Fibroblast of upper back skin (primary cell): ENCODE results near the gene MTA1.

Experiments
- DNase-seq: peaks from one replicate; pipeline ENCODE4 v3.0.0-alpha.2; 2013

MTA1 gene

DNA sequence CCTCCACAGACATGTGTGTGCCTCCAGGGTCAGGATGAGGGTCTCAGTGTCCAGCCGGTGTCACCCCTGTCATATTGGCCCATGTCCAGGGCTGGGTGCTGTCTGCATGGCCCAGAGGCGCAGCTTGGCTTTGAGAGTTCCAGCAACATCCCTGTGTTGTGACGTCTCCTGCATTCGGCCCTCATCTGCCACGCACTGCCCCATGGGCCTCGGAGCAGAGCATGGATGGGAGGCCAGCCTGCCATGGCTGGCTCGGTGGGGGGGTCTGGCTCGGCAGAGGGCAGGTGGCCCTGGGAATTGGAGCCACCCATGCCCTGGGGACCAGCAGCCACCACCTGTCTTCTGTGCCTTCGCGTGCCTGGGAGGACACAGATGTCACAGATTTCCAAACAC lies 32.1 kb upstream of the MTA1 start:
- DNase-seq: no peak

DNA sequence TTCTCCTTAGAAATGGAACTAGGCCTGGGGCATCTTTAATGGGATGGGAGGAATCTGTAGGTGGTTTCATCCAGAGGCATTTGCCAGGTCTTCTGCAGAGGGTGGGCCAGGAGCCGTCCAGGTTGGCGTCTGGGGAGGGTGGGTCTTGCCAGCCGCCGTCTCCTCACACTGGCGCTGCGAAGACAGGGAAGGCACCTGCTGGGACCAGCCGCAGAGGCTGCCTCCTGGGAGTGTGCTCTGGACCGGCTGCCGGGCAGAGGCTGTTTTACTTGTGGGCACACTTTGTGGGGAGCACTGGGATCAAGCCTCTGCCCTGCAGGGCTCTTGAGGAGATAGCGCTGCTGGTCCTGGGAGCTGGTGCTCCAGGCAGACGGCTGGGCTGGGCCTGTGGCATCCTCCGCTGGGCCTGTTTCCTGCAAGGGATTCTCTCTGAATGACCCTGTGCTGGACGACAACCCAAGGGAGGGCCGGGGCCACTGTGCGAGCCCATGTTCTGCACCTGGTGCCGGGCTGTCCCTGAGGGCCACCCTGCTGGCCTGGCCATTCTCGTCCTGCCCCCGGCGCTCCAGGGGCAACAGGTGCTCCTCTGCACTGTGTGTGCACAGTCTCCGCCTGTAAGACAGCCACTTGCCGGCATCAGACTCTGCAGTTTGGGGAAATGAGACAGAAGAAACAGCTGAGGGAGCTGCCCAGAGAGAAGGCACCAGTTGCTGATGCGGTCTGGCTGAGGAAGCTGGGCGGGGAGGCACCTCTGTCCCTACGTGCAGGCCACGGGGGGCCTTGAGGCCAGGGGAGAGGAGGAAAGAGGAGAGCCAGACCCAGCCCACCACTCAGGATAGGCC lies 31.3 kb upstream of the MTA1 start:
- no peak for DNase-seq

GRCh38 chr14:105388976-105389375 lies 30.7 kb upstream of the MTA1 start:
- no peak for DNase-seq

GRCh38 chr14:105389534-105389933 lies 30.1 kb upstream of the MTA1 start:
- no peak for DNase-seq

- DNase-seq: no peak
Observed at GRCh38 chr14:105389976-105390848, 29.4 kb upstream of the MTA1 start.

DNA sequence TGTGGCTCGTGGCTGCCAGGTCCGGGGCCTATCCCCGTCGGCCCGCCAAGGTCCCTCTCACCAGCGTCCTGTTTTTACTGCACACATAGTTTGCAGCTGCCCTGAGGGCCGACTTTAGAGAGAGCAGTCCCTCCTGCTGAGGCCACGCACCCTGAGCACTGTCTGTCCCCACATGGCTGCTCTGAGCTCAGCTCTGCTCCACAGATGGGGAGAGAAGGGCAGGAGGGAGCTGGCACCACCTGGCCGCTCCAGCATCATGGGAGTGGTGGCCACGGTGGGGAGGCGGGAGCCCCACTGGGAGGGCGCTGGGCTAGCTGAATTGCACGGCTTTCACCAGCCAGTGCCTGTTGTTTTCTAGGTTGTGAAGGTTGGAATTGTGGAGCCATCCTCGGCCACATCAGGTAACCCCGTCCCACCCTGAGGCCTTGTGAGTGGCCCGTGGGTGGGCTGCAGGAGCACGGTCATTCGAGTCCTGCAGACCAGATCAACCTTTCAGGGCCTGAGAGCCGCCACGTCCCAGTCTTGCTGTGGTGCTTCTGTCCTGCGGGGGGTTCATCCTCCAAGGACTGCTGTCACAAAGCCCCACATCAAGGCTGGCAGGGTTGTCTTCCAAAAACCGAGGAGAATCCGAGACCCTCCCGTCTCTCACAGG lies 28.7 kb upstream of the MTA1 start:
- no peak for DNase-seq

- no peak for DNase-seq
Observed at GRCh38 chr14:105391541-105391940, 28.1 kb upstream of the MTA1 start.

- DNase-seq: no peak
Observed at GRCh38 chr14:105392131-105393090, 27.2 kb upstream of the MTA1 start.

DNA sequence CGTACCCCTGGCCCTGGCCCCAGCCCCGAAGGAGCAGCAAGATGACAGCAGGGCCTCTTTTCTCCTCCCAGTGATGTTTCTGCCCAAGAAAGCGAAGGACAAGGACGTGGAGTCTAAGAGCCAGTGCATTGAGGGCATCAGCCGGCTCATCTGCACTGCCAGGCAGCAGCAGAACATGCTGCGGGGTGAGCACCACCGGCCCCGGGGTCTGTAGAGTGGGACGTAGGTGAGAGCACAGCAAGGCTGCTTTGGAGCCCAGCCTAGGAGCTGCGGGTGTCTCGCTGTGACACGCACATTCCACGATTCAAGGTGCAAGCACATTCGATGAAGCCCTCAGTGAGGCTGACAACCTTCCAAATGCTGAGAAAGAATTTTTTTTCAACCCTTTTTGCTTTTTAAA lies 26.5 kb upstream of the MTA1 start:
- no peak for DNase-seq

DNA sequence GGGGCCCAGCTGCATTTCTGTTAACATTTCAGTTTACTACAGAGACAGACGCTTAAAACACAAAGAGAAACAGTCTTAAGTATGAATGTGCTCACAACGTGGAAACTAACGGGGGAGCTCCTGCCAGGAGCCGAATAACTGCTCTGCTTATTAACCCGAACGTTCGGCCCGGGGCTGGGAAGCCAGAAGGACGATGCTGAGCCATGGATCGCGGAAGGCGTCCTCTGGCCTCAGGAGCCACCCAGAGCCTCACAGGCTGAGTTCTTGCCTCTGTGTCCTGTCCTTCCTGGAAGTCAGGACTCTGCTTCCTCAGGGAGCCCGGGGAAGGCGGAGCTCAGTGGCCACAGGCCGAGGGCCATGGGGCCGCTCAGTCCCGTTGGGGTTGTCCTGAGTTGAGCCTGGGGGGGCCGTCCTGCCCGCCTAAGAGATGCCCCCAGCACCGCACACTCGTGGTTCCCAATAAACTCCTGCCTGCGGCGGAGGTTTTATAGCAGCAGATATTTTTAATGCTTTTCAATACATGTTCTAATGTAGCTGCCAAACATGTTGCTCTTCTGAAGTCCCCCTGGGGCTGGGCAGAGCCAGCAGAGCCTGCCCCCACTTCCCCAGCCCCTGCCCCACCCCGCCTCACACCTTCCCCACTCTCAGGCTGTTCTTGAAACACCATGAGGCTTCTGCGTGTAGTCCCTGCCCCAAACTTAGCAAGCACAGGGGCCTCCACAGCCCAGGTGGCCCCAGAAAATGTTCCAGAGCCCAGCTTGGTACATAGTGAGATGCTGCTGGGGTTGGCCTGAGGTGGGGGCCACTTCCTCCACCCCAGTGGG lies 24.7 kb upstream of the MTA1 start:
- no peak for DNase-seq

DNA sequence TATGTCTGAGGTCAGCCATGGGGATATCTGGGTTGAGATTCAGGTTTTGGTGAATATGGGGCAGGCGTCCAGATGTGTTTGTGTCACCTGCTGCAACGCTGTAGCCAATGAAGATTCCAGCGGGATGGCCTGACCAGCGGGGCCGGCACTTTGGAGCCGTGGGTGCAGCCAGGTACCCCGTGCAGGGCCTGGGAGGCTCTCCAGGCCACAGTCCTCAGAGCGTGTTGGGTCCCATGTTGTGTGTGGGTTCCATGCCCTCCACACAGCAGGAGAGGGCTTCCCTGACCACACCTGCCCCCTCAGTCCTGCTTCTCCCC lies 24.1 kb upstream of the MTA1 start:
- no peak for DNase-seq

- DNase-seq: no peak
Observed at GRCh38 chr14:105397350-105397931, 22.2 kb upstream of the MTA1 start.

GRCh38 chr14:105398044-105398725 lies 21.4 kb upstream of the MTA1 start, which contains the start of gene TEX22:
Gene TEX22, plus strand, starts transcription at chr14:105398538. Its CDS starts 803 bp downstream, at chr14:105399341.
- peak; percentile 84 for DNase-seq

DNA sequence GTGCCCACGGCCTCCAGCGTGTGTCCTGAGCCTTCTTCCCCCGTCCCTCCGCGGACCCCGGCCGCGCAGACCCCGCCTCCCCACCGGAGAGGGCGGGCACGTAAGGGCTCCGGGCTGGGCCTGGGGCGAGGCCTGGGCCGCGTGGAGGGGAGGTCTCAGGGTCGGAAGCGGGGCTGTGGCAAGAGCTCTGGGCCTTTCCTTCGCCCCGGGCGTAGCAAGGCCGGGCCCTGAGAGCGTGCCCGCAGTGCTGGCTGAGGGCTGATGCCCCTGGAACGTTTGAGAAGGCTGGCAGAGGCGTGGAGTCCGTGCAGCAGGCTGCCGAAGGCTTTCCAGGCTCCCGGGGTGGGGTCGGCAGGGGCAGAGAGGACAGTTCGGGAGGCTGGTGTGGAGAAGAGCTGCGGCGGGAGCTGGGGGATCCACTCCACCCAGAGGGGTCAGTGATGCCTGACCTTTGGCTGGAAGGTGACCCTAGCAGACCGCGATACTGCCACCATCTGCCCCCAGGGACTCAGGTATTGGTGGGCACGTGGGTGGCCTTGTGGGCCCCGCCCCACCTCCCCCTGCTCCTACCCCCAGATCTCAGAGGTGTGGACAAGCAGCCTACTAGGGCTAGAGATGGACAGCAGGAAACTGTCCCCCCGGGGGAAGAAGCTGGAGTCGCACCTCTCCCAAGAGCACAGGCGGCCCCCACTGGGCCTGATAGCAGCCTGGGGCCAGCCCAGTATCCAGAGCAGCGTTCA lies 20.7 kb upstream of the MTA1 start:
- peak; percentile 24 for DNase-seq

DNA sequence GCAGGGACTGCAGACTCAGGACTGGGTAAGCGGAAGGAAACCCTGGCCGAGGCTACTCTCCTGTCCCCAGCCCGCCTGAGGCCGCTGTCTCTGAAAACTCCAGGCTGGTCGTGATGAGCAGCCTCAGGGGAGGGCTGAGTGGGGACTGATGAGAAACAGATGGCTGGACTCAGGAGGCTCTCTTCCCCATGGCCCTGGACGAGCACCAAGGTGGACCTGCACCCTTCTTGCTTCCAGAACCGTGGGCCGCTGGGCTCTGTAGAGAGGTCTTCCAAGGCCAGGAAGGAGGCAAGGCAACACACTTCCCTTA lies 20.2 kb upstream of the MTA1 start:
- no peak for DNase-seq

DNA sequence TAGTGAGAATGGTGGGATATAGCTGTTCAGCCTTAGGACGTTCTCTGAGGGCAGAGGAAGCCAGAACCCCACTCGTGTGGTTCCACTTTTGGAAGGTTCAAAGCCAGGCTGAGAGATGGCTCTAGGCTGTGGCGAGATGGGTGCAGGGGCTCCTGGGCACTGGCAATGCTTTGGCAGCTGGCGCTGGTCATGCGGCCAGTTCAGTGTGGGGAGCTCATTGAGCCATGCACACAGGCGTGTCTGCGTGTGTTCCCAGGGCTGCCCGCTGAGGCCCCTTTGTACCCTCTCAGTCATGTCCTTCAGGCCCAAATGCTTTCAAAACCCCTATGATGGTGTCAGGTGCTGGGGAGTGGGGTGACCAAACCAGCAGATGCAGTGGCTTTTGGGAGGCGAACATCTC lies 19.6 kb upstream of the MTA1 start:
- DNase-seq: no peak

- DNase-seq: no peak
Observed at GRCh38 chr14:105401699-105402098, 17.9 kb upstream of the MTA1 start.

DNA sequence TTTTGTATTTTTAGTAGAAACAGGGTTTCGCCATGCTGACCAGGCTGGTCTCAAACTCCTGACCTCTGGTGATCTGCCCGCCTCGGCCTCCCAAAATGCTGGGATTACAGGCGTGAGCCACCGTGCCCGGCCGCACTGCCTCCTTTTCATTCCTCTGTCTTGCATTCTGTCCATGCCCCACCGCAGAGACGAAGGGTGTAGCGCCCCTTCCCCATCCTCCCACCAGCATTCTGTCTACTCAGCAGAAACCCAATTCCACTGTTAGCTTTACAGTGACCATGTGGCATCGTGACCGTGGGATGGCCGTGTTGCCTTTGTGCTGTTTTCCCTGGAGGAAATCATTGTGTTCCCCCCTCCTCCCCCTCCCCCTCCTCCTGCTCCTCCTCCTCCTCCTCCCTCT lies 11.0 kb upstream of the MTA1 start:
- DNase-seq: no peak

- DNase-seq: no peak
Observed at GRCh38 chr14:105409364-105409763, 10.3 kb upstream of the MTA1 start.

GRCh38 chr14:105410642-105411016 lies 9.0 kb upstream of the MTA1 start:
- DNase-seq: no peak
